Endothelial cell of umbilical vein (primary cell): Measurements from ENCODE around the gene FOXL2. TPM values are rescaled to one million over a fixed set of nuclear protein-coding genes. Genes with fewer than 3 reads are reported as not detected.

Experiments
- BruUV-seq: library from RNA; stranded (reverse); fragments of 400-500 nt; replicated peaks from 2 replicates; lab custom pipeline; 2021; lab: Mats Ljungman, UMichigan
- CTCF ChIA-PET: fragments of 300-600, 350-600 bp; sonication (Branson Sonifier 250); formaldehyde crosslinking; loops from one replicate; lab custom pipeline; 2021; ENCODE audit warnings: antibody characterized with exemption, inconsistent platforms; lab: Charles Lee
- POLR2A ChIA-PET: fragments of 300-600, 350-600 bp; sonication (Branson Sonifier 250); formaldehyde crosslinking; loops from one replicate; lab custom pipeline; 2021; ENCODE audit warnings: antibody characterized with exemption, inconsistent platforms; lab: Charles Lee
- DNase-seq: peaks from one replicate; pipeline ENCODE4 v3.0.0-alpha.2; 2011; ENCODE audit warnings: low read depth, low spot score
- FAIRE-seq: peaks from 2 replicates; lab custom pipeline; 2011; peaks lifted over from hg19 to GRCh38; lab: Jason Lieb, UNC
- H2AFZ ChIP-seq: 2 replicates; pipeline ENCODE4 v1.6.0; 2012; ENCODE audit warnings: low read depth, low read length, control low read depth, inconsistent platforms
- H3K27ac ChIP-seq: 2 replicates; pipeline ENCODE4 v1.5.1; 2011; ENCODE audit warnings: low read depth, mild to moderate bottlenecking, control low read depth, low read length, moderate library complexity; ENCODE audit not compliant: insufficient read depth
- H3K27me3 ChIP-seq, 2 experiments: 2 replicates each; pipeline versions ENCODE4 v1.6.0 to v1.6.1; 2011; ENCODE audit warnings: low read length in 2 of 2, mixed read lengths in 1 of 2; ENCODE audit not compliant: control insufficient read depth in 2 of 2, insufficient read depth in 2 of 2
- H3K36me3 ChIP-seq, 2 experiments: 2 replicates in 1 of 2; 3 replicates in 1 of 2; pipeline ENCODE4 v1.5.1; 2011; ENCODE audit warnings: low read length in 2 of 2, mild to moderate bottlenecking in 1 of 2, moderate library complexity in 1 of 2; ENCODE audit not compliant: control insufficient read depth in 2 of 2, insufficient read depth in 2 of 2; ENCODE audit errors: extremely low read depth in 1 of 2
- H3K4me1 ChIP-seq: 3 replicates; pipeline ENCODE4 v1.5.1; 2011; ENCODE audit warnings: mild to moderate bottlenecking, low read length; ENCODE audit not compliant: control insufficient read depth, insufficient read depth; ENCODE audit errors: extremely low read depth
- H3K4me2 ChIP-seq: 2 replicates; pipeline ENCODE4 v1.6.1; 2011; ENCODE audit warnings: low read length, control low read depth, mixed read lengths; ENCODE audit not compliant: insufficient read depth
- H3K4me3 ChIP-seq, 3 experiments: fragments of 200-600 bp in 1 of 3; sonication (generic), shearing (Covaris generic) in 1 of 3; replicated peaks in 1 of 3; 2 replicates each; pipeline ENCODE4 v1.5.1; 2011 to 2016; ENCODE audit warnings: control low read depth in 3 of 3, low read length in 3 of 3, mild to moderate bottlenecking in 2 of 3, inconsistent platforms in 1 of 3, low read depth in 1 of 3, moderate library complexity in 1 of 3; ENCODE audit not compliant: insufficient read depth in 1 of 3
- H3K79me2 ChIP-seq: 2 replicates; pipeline ENCODE4 v1.6.0; 2012; ENCODE audit warnings: low read length, inconsistent platforms; ENCODE audit not compliant: control insufficient read depth, insufficient read depth
- H3K9ac ChIP-seq: replicated peaks from 2 replicates; pipeline ENCODE3; 2011; ENCODE audit warnings: low read length, control low read depth; ENCODE audit not compliant: insufficient read depth; ENCODE audit errors: extremely low read depth
- H3K9me1 ChIP-seq: replicated peaks from 3 replicates; pipeline ENCODE4 v1.6.0; 2011; ENCODE audit warnings: mild to moderate bottlenecking, low read length; ENCODE audit not compliant: control insufficient read depth, insufficient read depth; ENCODE audit errors: extremely low read depth
- H3K9me3 ChIP-seq: replicated peaks from 2 replicates; pipeline ENCODE4 v1.5.1; 2012; ENCODE audit warnings: low read length, inconsistent platforms; ENCODE audit not compliant: control insufficient read depth, insufficient read depth
- H4K20me1 ChIP-seq: replicated peaks from 2 replicates; pipeline ENCODE3; 2011; ENCODE audit warnings: mild to moderate bottlenecking, low read length; ENCODE audit not compliant: control insufficient read depth, insufficient read depth; ENCODE audit errors: extremely low read depth
- CTCF ChIP-seq, 2 donors: IDR thresholded peaks; 1 replicate in 1 of 2; 2 replicates in 1 of 2; pipeline ENCODE4 v1.5.1; 2011; ENCODE audit warnings: low read length in 2 of 2, mild to moderate bottlenecking in 2 of 2, moderate library complexity in 2 of 2, control low read depth in 1 of 2, inconsistent platforms in 1 of 2, low read depth in 1 of 2; ENCODE audit not compliant: insufficient read depth in 1 of 2; ENCODE audit errors: extremely low read depth in 1 of 2
- EZH2 ChIP-seq: IDR thresholded peaks from 2 replicates; pipeline ENCODE4 v1.6.1; 2012; ENCODE audit warnings: borderline replicate concordance, low read depth, mild to moderate bottlenecking, moderate library complexity, low read length, inconsistent platforms; ENCODE audit not compliant: severe bottlenecking
- FOS ChIP-seq: IDR thresholded peaks from 2 replicates; pipeline ENCODE4 v1.6.1; 2011; ENCODE audit warnings: mild to moderate bottlenecking, low read length, moderate library complexity, borderline replicate concordance; ENCODE audit not compliant: insufficient read depth
- GATA2 ChIP-seq: IDR thresholded peaks from 2 replicates; pipeline ENCODE4 v1.7.0; 2011; ENCODE audit warnings: low read depth, mild to moderate bottlenecking, moderate library complexity, mixed read lengths, low read length; ENCODE audit not compliant: insufficient read length, insufficient read depth
- JUN ChIP-seq: IDR thresholded peaks from 2 replicates; pipeline ENCODE4 v1.6.1; 2011; ENCODE audit warnings: borderline replicate concordance, low read depth; ENCODE audit not compliant: insufficient read length, insufficient read depth
- MAX ChIP-seq: IDR thresholded peaks from 2 replicates; pipeline ENCODE4 v1.6.1; 2011; ENCODE audit not compliant: insufficient read depth, insufficient read length
- MYC ChIP-seq: IDR thresholded peaks from one replicate; pipeline ENCODE4 v1.6.1; 2011; ENCODE audit warnings: mild to moderate bottlenecking, low read depth, low read length
- POLR2A ChIP-seq: IDR thresholded peaks from 2 replicates; pipeline ENCODE4 v1.6.1; 2012; ENCODE audit warnings: low read depth, mild to moderate bottlenecking, control low read depth, low read length
- POLR2AphosphoS5 ChIP-seq: IDR thresholded peaks from 2 replicates; pipeline ENCODE4 v1.6.1; 2012; ENCODE audit warnings: low read depth, mild to moderate bottlenecking, control low read depth, low read length, moderate library complexity; ENCODE audit not compliant: insufficient read depth
- dilution Hi-C: fragments of 300-500 bp; cut with MboI; formaldehyde crosslinking; loops from one replicate; pipeline ENCODE4 v1.15.0; 2019; ENCODE audit warnings: low sequenced_read_pairs; ENCODE audit not compliant: extremely low pct_ligation_motif_present
- intact Hi-C: fragments of 100-400 bp; cut with micrococcal nuclease; formaldehyde crosslinking; loops from one replicate; pipeline ENCODE4 v1.10.0; 2022
- polyA plus RNA-seq, 4 experiments: library from polyadenylated mRNA; depleted of rRNA in 3 of 4; stranded (reverse) in 3 of 4; unstranded in 1 of 4; fragments of >200 nt; gene quantifications; 2 replicates each; pipeline versions ENCODE4 v1.2.1 to v1.2.3, GENCODE V29; 2011 to 2012; ENCODE audit warnings: missing spikeins in 1 of 4
- total RNA-seq: library from RNA; stranded (reverse); gene quantifications from 2 replicates; pipeline ENCODE4 v1.2.3, GENCODE V29; 2021

FOXL2 gene
- total and polyA plus RNA-seq, 2 donors (not counting 3 experiments of a cell fraction or from before 2014, with no cell fraction given): not detected

GRCh38 chr3:138964264-138964663, 17.3 kb upstream of the FOXL2 start:
- Histone ChIP-seq H3K9me3 (no peaks in the 10 kb centered on the region), H3K79me2 (no peaks in the 10 kb centered on the region), H3K36me3 (no peaks in the 10 kb centered on the region), H2AFZ (no peak overlapping the region), H3K4me3 (no peak overlapping the region), H3K9me1 (no peaks in the 10 kb centered on the region), H3K27me3 (peaks cover 15 to 17% of the 10 kb centered on the region in 2 experiments), H3K9ac (no peak overlapping the region), H4K20me1 (no peaks in the 10 kb centered on the region), H3K4me1 (no peaks in the 10 kb centered on the region), H3K4me2 (no peak overlapping the region), H3K27ac (no peak overlapping the region)
- ChIA-PET CTCF (no interaction called here), POLR2A (no interaction called here)
- TF ChIP-seq MAX (no peak), GATA2 (no peak)
- BruUV-seq: no TSS peak
- dilution Hi-C loops (no loop called here), intact Hi-C loops (no loop called here)
- DNase-seq (no peak), FAIRE-seq (no peak)

- BruUV-seq: no TSS peak
- Histone ChIP-seq H2AFZ (no peak overlapping the region), H3K36me3 (no peaks in the 10 kb centered on the region), H3K4me2 (no peak overlapping the region), H4K20me1 (no peaks in the 10 kb centered on the region), H3K27ac (no peak overlapping the region), H3K9ac (no peak overlapping the region), H3K4me1 (no peaks in the 10 kb centered on the region), H3K27me3 (peaks cover 22% of the 10 kb centered on the region in 2 experiments), H3K9me3 (no peaks in the 10 kb centered on the region), H3K4me3 (no peak overlapping the region), H3K9me1 (no peaks in the 10 kb centered on the region), H3K79me2 (no peaks in the 10 kb centered on the region)
- intact Hi-C loops (no loop called here), dilution Hi-C loops (no loop called here)
- ChIA-PET POLR2A (no interaction called here), CTCF (no interaction called here)
- TF ChIP-seq JUN (no peak), EZH2 (no peak), POLR2A (no peak), CTCF (IDR thresholded peaks at IDR 0.05; ENCODE audit: extremely low read depth in 1 of 2, insufficient read depth in 1 of 2, low read depth in 1 of 2, low read length in 2 of 2) (no peak), MYC (no peak), FOS (no peak), GATA2 (no peak), MAX (no peak), POLR2AphosphoS5 (no peak)
- DNase-seq (no peak), FAIRE-seq (no peak)
These were observed 16.1 kb upstream of the FOXL2 start for GRCh38 chr3:138962854-138963560.
